HG03196 (cell line): ENCODE data around the gene TIMM9.
"Not testable (repeated sequence)": the region's sequence is repeated elsewhere in the genome, so short reads cannot be mapped to it uniquely, and the experiment has no call there.

ENCODE experiments used
- ATAC-seq: cut with Tn5 transposase; IDR thresholded peaks from one replicate; pipeline ENCODE4 v1.9.1; 2021; ENCODE audit not compliant: unreplicated experiment

The TIMM9 gene

DNA sequence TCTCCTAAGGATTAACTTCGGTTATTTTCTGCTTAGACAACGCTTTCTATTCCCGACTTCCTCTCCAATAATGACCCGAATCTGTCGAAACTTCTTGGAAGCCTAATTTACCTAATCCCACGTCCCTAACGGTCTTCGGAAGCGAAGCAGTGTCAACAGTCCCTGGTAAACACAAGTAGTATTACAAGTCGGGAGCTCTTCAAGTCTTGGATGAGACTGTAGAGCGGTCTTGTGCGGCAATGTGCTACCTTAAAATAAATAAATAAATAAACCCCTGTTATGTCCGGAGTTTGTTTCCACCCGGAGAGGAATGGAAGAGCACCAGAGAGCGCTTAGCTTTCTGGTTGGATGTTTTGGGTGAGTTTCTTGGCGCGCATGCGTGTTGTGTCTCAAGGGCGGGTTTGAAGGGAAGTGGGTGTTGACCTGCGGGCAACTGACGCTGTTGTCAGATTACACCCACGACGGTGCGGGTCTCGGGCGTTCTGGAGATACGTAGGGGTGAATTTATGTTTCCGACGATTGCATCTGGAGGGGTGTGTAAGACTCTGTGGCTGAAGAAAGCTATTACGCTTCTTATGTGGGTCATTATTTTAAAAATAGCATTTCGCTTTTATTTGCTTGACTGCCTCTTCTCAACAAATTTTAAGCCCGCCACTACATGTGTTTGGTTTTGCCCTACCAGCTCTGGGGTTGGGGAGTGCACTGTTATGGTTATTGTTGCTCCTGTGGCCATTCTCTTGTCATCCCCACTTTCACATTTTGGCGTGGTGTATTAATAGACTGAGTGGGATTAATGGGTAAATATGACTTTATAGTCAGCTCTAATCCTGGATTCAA is at the start of gene TIMM9, which contains the start of gene KIAA0586:
Gene TIMM9, minus strand, starts transcription at position 251 of the 837 bp plus-strand sequence. CDS start 15,586 bp downstream, outside the sequence.
Gene KIAA0586, plus strand, starts transcription at position 439 of the 837 bp plus-strand sequence. CDS start 546 bp downstream, outside the sequence.
- peak; percentile 88 for ATAC-seq

DNA sequence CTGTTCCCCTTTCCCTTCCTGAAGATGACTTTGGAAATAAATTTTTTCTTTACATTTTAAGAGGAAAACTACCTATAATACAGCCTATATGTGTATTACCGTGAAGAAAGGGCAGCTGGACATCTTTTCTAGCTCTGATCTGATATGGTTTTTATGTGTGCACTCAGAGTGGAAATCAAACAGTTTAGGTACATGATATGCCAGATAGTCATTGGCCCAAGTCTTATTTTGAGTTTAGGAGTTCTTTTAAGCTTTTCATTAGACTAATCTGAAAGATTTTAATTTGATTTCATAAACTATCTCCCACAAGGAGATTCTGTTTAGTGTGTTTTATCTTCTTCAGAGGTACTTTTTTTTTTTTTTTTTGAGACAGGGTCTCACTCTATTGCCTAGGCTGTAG is 49.0 kb upstream of the TIMM9 start:
- ATAC-seq: no peak

- no peak for ATAC-seq
Observed at GRCh38 chr14:58469309-58469708, 42.0 kb upstream of the TIMM9 start.

- no peak for ATAC-seq
Observed at GRCh38 chr14:58467575-58467974, 40.2 kb upstream of the TIMM9 start.

DNA sequence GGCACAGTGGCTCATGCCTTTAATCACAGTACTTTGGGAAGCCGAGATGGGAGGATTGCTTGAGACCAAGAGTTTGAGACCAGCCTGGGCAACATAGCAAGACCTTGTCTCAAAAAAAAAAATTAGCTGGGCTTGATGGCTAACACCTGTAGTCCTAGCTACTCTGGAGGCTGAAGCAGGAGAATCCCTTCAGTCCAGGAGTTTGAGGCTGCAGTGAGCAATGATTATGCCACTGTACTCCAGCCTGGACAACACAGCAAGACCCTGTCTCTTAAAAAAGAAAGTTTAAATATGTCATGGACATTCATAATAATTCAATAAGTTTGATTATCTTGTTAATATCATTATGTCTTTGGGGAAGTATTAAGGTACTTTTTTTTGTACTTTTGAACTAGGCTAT is 39.1 kb upstream of the TIMM9 start:
- no peak for ATAC-seq

GRCh38 chr14:58465421-58465820 is 38.1 kb upstream of the TIMM9 start:
- no peak for ATAC-seq

DNA sequence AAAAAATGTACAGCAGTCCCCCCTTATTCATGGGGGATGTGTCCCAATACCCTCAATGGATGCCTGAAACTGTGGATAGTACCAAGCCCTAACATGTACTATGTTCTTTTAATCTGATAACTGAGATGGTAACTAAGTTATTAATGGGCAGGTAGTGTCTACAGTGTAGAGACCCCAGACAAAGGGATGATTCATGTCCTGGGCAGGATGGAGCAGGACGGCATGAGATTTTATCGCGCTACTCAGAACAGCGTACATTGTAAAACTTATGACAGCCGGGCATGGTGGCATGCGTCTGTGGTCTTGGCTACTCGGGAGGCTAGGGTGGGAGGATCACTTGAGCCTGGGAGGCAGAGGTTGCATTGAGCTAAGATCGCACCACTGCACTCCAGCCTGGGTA is 37.3 kb upstream of the TIMM9 start:
- ATAC-seq: no peak

GRCh38 chr14:58463147-58463546 is 35.8 kb upstream of the TIMM9 start:
- no peak for ATAC-seq

DNA sequence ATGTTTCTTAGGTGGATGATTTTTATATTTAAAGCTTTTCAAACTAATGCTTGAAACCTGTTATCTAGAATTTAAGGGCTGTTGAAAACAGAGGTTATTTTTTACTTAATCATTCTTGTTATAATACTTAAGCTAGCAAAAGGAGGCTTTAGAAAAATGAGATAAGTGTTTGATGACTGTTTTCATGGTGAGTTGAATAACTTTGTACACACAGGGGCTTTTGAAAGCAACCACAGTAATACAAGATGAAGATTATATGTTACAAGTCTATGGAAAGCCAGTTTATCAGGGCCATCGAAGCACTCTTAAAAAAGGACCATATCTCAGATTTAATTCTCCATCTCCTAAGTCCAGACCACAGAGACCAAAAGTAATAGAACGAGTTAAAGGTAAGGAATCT is 33.4 kb upstream of the TIMM9 start:
- no peak for ATAC-seq

- no peak for ATAC-seq
Observed at GRCh38 chr14:58455593-58456265, 28.4 kb upstream of the TIMM9 start.

GRCh38 chr14:58444627-58445026 is 17.3 kb upstream of the TIMM9 start:
- no peak for ATAC-seq

DNA sequence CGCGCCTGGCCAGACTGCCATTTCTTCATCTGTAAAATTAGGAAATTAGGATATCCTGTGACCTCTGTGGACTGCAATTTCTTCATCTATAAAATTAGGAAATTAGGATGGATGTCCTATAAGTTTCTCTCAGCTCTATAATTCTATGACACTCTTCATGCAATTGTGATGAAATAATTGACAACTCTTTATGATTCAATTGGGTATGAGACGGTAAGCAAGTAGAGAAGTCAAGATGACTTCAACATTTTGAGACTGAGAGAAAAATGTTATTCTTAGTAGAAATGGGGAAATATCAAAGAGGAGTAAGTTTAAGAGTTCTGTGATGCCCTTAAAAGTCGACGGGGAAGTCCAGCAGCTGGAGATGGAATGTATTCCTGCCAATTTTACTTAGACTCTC is 12.1 kb upstream of the TIMM9 start:
- ATAC-seq: no peak

DNA sequence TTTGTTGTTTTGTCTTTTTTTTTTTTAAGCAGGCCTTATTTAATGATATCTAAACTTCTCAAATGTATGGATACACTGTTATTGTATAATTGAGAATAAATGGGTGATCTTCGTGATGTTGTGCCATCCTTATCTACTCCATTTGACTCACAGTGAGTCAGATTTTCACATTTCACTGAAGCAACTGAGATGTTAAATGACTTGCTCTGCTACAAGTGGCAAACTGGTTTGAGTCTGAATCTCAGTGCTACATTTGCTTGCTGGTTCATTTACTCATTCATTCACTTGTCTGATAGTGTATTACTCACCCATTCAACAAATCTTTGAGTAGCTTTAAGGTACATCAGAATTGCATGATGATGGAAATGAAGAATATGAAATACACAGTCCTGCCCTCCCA is 2.8 kb upstream of the TIMM9 start:
- no peak for ATAC-seq

- no peak for ATAC-seq
Observed at GRCh38 chr14:58428118-58428683, 870 bp upstream of the TIMM9 start.

- ATAC-seq: peak; percentile 44
Observed at GRCh38 chr14:58426670-58427280, 556 bp downstream of the TIMM9 start.

DNA sequence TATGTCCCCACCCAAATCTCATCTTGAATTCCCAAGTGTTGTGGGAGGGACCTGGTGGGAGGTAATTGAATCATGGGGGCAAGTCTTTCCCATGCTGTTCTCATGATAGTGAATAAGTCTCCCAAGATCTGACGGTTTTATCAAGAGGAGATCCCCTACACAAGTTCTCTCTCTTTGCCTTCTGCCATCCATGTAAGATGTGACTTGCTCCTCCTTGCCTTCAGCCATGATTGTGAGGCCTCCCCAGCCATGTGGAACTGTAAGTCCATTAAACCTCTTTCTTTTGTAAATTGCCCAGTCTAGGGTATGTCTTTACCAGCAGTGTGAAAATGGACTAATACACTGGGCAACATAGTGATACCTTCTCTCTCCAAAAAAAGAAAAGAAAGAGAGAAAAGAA is 10.4 kb downstream of the TIMM9 start:
- not testable (repeated sequence) for ATAC-seq

DNA sequence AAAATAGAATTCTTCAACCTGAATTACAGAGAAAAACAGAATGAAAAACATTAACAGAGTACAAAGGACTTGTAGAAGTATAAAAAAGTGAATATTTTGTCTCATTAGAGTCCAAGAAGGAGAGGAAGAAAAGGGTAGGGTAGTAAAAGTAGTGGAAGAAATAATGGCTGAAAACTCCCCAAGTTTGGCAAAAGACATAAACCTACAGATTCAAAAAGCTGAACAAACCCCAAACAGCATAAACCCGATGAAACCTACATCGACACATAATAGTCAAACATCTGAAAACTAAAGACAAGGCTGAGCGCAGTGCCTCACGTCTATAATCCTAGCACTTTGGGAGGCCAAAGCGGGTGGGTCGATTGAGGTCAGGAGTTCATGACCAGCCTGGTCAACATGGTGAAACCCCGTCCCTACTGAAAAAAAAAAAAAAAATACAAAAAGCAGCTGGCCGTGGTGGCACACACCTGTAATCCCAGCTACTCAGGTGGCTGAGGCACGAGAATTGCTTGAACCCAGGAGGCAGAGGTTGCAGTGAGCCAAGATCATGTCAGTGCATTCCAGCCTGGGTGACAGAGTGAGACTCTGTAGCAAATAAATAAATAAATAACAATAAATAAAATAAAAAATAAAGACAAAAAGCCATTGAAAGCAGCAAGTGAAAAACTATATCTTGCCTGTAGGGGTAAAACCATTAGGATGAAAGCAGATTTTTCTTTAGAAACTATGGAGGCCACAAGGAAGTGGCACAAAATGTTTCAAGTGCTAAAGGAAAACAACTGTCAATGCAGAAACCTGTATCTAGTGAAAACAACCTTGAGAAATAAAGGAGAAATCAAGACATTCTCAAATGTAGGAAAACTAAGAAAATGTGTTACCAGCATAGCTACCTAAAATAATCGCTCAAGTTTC is 11.4 kb downstream of the TIMM9 start:
- ATAC-seq: no peak

GRCh38 chr14:58414845-58415244 is 12.5 kb downstream of the TIMM9 start:
- no peak for ATAC-seq

DNA sequence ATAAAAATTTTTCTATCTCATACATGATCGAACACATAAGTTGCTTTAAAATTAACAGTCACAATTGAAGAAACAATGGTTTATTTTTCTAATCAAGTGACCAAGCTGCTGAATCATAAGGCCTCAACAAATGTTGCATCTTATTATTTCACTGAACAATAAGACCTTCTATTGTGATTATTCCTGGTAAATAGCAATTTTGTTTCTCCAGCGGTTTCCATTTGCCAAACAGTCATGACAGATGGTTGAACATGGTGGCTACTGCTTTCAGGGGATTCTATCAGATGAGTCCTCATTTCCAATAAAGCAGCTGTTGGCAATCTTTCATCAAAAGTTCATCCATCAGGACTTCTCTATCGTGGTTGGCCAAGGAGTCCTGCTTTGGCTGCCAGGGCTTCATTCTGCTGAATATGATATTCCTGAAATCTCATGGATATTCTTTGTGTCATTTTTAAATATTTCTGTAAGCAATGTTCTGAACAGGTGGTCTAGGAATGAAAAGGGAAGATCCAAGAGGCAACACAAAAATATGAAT is 18.6 kb downstream of the TIMM9 start:
- ATAC-seq: no peak

- no peak for ATAC-seq
Observed at GRCh38 chr14:58401587-58401986, 25.7 kb downstream of the TIMM9 start.
